ENCODE data around the gene SEMA3D.

DNA sequence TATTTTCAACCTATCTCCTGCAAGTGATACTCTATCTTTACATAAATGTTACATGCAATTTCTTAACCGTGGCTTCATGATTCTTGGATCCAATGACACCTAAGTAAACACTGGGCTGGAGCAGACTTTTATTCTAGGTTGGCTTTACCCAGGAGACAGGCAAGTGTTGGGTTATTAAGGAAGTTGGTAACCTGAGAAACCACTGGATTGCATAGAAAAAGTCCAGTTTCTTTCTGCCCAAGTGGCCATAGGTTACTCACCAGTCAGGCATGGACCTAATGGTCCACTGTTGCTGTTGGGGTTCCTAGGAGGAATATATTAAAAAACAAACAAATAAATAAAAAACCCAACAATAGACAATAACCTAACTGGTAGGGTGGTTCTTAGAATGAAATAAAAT, 112.8 kb downstream of the SEMA3D start:
- TF ChIP-seq EZH2 (IDR thresholded peaks at IDR 0.05; ENCODE audit: low read depth, unreplicated experiment) (no peak), POLR2AphosphoS5 (IDR thresholded peaks at IDR 0.05; ENCODE audit: low read depth) (no peak), EZH2phosphoT487 (IDR thresholded peaks at IDR 0.05; ENCODE audit: unreplicated experiment) (no peak), JUNB (IDR thresholded peaks at IDR 0.05; ENCODE audit: unreplicated experiment) (no peak)
- TF ChIP-seq, protein P1, sequence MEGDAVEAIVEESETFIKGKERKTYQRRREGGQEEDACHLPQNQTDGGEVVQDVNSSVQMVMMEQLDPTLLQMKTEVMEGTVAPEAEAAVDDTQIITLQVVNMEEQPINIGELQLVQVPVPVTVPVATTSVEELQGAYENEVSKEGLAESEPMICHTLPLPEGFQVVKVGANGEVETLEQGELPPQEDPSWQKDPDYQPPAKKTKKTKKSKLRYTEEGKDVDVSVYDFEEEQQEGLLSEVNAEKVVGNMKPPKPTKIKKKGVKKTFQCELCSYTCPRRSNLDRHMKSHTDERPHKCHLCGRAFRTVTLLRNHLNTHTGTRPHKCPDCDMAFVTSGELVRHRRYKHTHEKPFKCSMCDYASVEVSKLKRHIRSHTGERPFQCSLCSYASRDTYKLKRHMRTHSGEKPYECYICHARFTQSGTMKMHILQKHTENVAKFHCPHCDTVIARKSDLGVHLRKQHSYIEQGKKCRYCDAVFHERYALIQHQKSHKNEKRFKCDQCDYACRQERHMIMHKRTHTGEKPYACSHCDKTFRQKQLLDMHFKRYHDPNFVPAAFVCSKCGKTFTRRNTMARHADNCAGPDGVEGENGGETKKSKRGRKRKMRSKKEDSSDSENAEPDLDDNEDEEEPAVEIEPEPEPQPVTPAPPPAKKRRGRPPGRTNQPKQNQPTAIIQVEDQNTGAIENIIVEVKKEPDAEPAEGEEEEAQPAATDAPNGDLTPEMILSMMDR (conservative IDR thresholded peaks at IDR 0.05; ENCODE audit: low read depth in 2 of 2) = no peak
- TF ChIP-seq, protein P2, sequence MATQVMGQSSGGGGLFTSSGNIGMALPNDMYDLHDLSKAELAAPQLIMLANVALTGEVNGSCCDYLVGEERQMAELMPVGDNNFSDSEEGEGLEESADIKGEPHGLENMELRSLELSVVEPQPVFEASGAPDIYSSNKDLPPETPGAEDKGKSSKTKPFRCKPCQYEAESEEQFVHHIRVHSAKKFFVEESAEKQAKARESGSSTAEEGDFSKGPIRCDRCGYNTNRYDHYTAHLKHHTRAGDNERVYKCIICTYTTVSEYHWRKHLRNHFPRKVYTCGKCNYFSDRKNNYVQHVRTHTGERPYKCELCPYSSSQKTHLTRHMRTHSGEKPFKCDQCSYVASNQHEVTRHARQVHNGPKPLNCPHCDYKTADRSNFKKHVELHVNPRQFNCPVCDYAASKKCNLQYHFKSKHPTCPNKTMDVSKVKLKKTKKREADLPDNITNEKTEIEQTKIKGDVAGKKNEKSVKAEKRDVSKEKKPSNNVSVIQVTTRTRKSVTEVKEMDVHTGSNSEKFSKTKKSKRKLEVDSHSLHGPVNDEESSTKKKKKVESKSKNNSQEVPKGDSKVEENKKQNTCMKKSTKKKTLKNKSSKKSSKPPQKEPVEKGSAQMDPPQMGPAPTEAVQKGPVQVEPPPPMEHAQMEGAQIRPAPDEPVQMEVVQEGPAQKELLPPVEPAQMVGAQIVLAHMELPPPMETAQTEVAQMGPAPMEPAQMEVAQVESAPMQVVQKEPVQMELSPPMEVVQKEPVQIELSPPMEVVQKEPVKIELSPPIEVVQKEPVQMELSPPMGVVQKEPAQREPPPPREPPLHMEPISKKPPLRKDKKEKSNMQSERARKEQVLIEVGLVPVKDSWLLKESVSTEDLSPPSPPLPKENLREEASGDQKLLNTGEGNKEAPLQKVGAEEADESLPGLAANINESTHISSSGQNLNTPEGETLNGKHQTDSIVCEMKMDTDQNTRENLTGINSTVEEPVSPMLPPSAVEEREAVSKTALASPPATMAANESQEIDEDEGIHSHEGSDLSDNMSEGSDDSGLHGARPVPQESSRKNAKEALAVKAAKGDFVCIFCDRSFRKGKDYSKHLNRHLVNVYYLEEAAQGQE (IDR thresholded peaks at IDR 0.05; ENCODE audit: unreplicated experiment) = no peak
- TF ChIP-seq, protein P3, sequence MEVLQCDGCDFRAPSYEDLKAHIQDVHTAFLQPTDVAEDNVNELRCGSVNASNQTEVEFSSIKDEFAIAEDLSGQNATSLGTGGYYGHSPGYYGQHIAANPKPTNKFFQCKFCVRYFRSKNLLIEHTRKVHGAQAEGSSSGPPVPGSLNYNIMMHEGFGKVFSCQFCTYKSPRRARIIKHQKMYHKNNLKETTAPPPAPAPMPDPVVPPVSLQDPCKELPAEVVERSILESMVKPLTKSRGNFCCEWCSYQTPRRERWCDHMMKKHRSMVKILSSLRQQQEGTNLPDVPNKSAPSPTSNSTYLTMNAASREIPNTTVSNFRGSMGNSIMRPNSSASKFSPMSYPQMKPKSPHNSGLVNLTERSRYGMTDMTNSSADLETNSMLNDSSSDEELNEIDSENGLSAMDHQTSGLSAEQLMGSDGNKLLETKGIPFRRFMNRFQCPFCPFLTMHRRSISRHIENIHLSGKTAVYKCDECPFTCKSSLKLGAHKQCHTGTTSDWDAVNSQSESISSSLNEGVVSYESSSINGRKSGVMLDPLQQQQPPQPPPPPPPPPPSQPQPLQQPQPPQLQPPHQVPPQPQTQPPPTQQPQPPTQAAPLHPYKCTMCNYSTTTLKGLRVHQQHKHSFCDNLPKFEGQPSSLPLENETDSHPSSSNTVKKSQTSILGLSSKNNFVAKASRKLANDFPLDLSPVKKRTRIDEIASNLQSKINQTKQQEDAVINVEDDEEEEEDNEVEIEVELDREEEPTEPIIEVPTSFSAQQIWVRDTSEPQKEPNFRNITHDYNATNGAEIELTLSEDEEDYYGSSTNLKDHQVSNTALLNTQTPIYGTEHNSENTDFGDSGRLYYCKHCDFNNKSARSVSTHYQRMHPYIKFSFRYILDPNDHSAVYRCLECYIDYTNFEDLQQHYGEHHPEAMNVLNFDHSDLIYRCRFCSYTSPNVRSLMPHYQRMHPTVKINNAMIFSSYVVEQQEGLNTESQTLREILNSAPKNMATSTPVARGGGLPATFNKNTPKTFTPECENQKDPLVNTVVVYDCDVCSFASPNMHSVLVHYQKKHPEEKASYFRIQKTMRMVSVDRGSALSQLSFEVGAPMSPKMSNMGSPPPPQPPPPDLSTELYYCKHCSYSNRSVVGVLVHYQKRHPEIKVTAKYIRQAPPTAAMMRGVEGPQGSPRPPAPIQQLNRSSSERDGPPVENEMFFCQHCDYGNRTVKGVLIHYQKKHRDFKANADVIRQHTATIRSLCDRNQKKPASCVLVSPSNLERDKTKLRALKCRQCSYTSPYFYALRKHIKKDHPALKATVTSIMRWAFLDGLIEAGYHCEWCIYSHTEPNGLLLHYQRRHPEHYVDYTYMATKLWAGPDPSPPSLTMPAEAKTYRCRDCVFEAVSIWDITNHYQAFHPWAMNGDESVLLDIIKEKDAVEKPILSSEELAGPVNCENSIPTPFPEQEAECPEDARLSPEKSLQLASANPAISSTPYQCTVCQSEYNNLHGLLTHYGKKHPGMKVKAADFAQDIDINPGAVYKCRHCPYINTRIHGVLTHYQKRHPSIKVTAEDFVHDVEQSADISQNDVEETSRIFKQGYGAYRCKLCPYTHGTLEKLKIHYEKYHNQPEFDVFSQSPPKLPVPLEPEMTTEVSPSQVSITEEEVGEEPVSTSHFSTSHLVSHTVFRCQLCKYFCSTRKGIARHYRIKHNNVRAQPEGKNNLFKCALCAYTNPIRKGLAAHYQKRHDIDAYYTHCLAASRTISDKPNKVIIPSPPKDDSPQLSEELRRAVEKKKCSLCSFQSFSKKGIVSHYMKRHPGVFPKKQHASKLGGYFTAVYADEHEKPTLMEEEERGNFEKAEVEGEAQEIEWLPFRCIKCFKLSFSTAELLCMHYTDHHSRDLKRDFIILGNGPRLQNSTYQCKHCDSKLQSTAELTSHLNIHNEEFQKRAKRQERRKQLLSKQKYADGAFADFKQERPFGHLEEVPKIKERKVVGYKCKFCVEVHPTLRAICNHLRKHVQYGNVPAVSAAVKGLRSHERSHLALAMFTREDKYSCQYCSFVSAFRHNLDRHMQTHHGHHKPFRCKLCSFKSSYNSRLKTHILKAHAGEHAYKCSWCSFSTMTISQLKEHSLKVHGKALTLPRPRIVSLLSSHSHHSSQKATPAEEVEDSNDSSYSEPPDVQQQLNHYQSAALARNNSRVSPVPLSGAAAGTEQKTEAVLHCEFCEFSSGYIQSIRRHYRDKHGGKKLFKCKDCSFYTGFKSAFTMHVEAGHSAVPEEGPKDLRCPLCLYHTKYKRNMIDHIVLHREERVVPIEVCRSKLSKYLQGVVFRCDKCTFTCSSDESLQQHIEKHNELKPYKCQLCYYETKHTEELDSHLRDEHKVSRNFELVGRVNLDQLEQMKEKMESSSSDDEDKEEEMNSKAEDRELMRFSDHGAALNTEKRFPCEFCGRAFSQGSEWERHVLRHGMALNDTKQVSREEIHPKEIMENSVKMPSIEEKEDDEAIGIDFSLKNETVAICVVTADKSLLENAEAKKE (CRISPR knock-in tag; IDR thresholded peaks at IDR 0.05) = no peak

All from GM23338 (cell line).